Cardiac fibroblast (primary cell): Measurements from ENCODE around the gene BANP.
"Not testable (repeated sequence)": the region's sequence is repeated elsewhere in the genome, so short reads cannot be mapped to it uniquely, and the experiment has no call there.

ENCODE experiments used
- DNase-seq, 2 donors: peaks; one replicate each; pipeline versions ENCODE4 v3.0.0 to v3.0.0-alpha.2; 2010; ENCODE audit warnings: low read depth in 2 of 2
- H3K4me3 ChIP-seq, 2 donors: replicated peaks in 1 of 2; 1 replicate in 1 of 2; 2 replicates in 1 of 2; pipeline ENCODE4 v1.5.1; 2011; ENCODE audit warnings: low read depth in 2 of 2, low read length in 2 of 2, mild to moderate bottlenecking in 2 of 2, moderate library complexity in 1 of 2
- TF ChIP-seq, protein P1 (sequence below): IDR thresholded peaks from one replicate; pipeline ENCODE4 v1.5.1; 2011; ENCODE audit warnings: low read depth, mild to moderate bottlenecking, low read length, inconsistent platforms

The BANP gene

DNA sequence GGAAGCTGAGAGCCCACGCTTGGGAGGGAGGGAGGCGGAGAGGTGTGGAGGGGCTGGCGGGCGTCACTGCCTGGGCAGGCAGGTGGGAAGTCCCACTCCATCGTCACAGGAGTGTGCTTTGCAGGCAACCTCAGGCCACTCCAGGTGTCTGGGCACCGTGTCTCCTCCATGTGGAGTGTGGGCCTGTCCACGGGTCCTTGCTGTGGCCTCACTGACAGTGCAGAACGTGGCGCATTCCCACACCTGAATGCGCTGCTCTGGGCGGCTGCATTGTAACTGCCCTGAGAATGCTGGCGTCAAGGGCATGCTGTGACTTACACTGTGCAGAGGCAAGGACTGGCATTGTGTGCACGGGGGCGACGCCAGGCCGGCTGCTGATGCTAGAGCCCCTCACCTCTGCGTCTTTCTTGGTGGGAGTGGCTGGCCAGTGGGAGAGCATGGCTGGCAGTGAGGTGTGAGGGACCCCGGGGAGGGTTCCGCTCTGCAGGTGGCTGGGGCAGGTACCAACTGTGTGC lies 66.4 kb downstream of the BANP start:
- TF ChIP-seq, protein P1, sequence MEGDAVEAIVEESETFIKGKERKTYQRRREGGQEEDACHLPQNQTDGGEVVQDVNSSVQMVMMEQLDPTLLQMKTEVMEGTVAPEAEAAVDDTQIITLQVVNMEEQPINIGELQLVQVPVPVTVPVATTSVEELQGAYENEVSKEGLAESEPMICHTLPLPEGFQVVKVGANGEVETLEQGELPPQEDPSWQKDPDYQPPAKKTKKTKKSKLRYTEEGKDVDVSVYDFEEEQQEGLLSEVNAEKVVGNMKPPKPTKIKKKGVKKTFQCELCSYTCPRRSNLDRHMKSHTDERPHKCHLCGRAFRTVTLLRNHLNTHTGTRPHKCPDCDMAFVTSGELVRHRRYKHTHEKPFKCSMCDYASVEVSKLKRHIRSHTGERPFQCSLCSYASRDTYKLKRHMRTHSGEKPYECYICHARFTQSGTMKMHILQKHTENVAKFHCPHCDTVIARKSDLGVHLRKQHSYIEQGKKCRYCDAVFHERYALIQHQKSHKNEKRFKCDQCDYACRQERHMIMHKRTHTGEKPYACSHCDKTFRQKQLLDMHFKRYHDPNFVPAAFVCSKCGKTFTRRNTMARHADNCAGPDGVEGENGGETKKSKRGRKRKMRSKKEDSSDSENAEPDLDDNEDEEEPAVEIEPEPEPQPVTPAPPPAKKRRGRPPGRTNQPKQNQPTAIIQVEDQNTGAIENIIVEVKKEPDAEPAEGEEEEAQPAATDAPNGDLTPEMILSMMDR: no peak
- no peak overlapping the region for H3K4me3 ChIP-seq
- DNase-seq: no peak

DNA sequence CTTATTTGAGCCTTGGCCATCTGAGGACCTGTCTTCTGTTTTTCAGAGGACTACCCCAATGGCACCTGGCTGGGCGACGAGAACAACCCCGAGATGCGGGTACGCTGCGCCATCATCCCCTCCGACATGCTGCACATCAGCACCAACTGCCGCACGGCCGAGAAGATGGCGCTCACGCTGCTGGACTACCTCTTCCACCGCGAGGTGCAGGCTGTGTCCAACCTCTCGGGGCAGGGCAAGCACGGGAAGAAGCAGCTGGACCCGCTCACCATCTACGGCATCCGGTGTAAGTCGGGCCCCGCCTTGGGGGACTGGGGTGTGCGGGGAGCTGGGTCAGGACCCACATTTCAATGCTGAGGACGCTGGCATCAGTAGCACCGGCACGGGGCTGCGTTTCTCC lies 67.1 kb downstream of the BANP start:
- DNase-seq, H3K4me3 ChIP-seq: not testable (repeated sequence)

DNA sequence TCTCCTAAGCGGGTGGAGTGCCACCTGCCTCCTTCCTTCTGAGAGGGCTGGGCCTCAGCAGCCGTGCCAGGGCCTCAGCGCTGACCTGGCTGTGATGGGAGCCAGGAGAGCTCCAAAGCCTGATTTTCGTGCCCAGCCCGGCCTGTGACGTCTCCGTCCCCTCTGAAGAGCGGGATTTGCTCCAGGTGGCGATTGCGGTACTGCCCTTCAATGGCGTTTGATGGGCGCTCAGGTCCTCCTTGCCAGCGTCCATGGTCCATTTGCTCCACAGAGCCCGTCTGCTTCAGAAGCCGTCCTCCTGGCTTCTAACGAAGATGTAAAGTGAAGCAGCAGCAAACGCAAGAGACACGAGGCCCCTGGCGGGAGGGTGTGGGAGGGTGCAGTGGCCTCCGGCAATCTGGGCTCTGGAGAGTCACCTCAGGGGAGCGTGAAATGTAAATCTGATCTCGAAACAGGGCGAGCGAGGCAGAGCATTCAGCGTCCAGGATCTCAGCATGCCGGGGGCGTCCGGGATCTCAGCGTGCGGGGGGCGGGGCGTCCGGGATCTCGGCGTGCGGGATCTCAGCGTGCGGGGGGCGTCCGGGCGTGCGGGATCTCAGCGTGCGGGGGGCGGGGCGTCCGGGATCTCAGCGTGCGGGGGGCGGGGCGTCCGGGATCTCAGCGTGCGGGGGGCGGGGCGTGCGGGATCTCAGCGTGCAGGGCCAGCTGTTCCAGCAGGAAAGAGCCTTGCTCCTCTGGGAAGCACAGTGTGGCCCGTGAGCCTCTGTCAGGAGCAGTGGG lies 68.0 kb downstream of the BANP start:
- H3K4me3 ChIP-seq: not testable (repeated sequence)

DNA sequence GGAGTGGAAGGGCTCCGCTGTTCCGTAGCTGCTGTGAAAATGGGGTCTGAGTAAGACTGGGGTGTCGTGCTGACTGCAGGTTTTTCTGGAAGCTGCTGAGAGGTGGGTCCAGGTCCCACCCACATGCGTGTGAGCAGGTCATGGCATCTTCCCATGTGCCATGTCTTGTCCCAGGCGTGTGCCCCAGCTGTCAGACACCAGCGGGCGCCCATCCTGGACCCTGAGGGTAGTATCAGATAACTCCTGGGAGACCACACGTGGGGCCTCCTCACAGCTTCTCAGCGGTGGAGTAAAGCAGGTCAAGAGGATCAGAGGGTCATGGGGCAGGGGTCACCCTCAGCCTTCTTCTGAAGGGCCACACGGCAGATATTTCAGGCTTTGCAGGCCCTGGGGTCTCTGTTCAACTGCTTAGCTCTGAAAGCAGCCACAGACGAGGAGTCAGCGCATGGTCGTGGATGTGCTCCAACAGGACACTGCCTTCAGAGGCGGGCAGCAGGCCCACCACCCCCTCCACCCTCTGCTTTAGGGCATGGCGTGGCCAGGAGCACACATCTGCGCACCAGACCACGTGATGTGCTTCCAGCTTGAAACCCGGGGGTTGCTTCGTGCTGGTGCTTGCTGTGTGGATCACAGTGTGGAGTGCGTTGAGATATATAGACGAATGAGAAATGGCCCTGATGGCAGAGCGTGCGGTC lies 68.7 kb downstream of the BANP start:
- TF ChIP-seq, protein P1: no peak
- DNase-seq: no peak
- H3K4me3 ChIP-seq: no peak overlapping the region

More for the DNA sequence above, 68.0 kb downstream of the BANP start:
- DNase-seq: not testable (repeated sequence)

DNA sequence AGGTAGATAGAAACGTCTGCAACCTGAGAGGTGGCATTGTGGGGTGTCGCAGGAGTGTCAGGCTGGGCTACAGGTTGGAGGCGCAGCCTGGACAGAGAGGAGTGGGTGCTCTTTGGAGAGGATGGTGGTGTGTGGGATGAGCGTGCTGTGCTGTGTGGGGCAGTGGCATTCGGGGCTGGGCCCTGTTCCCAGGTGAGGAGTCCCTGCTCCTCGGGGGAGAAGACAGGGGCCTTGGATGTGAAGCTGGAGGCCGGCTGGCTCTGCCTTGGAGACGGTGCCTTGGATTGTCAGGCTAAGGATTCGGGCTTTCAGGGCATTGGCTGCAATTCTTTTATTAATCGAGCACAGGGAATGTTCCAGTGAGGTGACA lies 69.3 kb downstream of the BANP start:
- H3K4me3 ChIP-seq: no peak overlapping the region
- TF ChIP-seq, protein P1: no peak
- no peak for DNase-seq

DNA sequence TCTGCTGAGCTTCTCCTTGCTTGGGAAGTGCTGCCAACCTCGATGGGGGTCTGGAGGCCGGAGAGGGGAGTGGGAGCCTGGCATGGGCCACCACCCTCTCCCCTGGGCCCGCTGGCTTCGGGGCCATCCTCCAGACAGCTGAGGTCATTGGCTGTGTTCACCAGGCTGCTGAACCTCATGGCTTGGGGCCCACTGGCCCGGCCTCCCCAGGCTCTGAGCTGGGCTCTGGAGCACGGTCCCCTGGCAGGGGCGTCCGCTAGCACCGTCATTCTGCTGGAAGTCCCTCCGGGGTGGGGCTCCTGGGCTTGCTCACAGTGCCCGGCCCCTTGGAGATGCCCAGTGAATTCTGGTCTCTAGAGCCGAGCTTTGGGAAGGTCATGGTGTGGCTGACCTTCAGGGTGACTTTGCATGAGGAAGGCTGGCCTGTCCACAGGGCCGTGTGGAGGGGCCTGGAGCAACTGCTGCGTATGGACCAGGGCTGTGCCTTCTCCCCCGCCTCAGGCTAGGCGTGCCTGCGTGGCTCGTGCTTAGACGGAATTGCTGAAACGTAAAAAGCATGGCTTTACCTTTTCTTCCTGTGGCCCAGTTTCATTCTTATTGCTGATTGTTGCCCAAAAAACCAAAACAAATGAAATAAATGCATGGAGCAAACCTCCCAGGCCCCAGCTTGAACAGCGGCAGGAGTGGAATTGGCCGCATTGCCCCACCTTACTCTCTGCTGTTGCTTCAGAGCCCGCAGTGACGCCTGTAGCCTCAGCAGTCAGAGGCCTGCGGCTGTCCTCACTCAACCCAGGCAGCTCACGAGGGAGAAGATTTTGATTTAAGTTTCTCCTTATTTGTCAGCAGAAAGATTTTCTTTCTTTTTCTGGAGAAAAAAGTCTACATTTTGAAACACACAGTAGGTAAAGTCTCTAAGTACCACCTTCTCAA lies 70.1 kb downstream of the BANP start:
- DNase-seq, H3K4me3 ChIP-seq: not testable (repeated sequence)

DNA sequence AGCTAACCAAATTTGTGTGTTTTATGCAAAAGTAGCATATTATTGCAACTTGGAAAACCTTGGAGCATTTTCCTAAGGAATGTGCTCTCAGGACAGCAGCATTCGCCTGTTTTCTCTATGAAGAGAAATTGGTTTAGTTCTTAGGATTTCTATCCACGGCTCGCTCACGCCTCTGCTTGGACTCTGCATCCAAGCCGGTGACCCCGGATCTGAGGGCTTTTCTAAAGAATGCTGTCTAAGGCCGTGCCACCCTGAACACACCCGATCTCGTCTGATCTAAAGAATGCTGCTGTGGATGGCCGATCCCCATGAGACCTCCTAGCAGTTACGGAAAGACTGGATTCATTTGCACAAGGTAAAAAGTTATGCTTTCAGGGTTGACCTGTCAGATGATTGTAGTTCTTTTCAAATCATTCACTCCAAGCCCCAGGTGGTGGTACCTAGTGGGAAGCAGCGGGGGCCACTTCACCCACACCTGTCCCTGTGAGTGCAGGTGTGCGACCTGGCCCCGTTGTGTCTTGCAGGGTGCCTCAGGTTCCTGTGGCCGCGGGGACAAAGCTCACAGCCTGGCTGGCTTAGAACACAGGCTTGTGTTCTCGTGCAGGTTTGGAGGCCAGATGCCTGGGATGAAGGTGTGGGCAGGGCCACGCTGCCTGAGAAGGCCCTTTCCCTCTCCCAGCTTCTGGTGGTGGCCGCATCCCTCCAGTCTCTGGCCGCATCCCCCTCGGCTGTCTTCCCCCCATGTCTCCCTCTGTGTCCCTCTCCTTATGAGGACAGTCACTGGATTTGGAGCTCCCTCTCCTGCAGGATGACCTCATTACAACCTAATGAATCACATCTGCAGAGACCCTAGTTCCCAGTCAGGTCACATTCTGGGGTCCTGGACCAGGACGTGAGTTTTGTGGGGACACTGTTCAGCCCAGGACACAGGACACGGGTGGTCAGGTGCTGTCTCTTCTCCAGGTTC lies 71.1 kb downstream of the BANP start:
- H3K4me3 ChIP-seq: no peak overlapping the region
- DNase-seq: no peak
- TF ChIP-seq, protein P1: no peak
